HG03571 (cell line): Measurements from ENCODE around the gene DHX38.
"Not testable (repeated sequence)": the region's sequence is repeated elsewhere in the genome, so short reads cannot be mapped to it uniquely, and the experiment has no call there.

ENCODE experiments used
- ATAC-seq: cut with Tn5 transposase; IDR thresholded peaks from one replicate; pipeline ENCODE4 v1.9.1; 2021; ENCODE audit not compliant: unreplicated experiment

Gene DHX38

GRCh38 chr16:72093448-72094265 is at the start of gene DHX38, which contains the start of gene TXNL4B:
TSS of gene DHX38 (plus strand) at chr16:72093847. CDS start at chr16:72096158, 2,311 bp downstream.
TSS of gene TXNL4B (minus strand) at chr16:72093620. CDS start at chr16:72090749, 2,871 bp downstream.
- peak; percentile 99 for ATAC-seq

- ATAC-seq, result no peak
These were observed 49.4 kb upstream of the DHX38 start for GRCh38 chr16:72044296-72044695.

- ATAC-seq, result no peak
These were observed 48.8 kb upstream of the DHX38 start for GRCh38 chr16:72044825-72045359.

- no peak for ATAC-seq
These were observed 44.5 kb upstream of the DHX38 start for GRCh38 chr16:72049110-72049509.

GRCh38 chr16:72050769-72051464 is 42.7 kb upstream of the DHX38 start:
- ATAC-seq, result no peak

GRCh38 chr16:72051818-72052217 is 41.8 kb upstream of the DHX38 start:
- no peak for ATAC-seq

GRCh38 chr16:72054254-72054847 is 39.3 kb upstream of the DHX38 start, which contains the start of gene HP:
TSS of gene HP (plus strand) at chr16:72054505. CDS start at chr16:72054653, 148 bp downstream.
- not testable (repeated sequence) for ATAC-seq

GRCh38 chr16:72055911-72056310 is 37.7 kb upstream of the DHX38 start:
- ATAC-seq, result no peak

GRCh38 chr16:72057313-72057712 is 36.3 kb upstream of the DHX38 start:
- not testable (repeated sequence) for ATAC-seq

GRCh38 chr16:72059060-72059459 is 34.6 kb upstream of the DHX38 start:
- ATAC-seq, result not testable (repeated sequence)

- ATAC-seq, result no peak
These were observed 33.2 kb upstream of the DHX38 start for GRCh38 chr16:72060405-72060804.

- ATAC-seq, result no peak
These were observed 32.1 kb upstream of the DHX38 start for GRCh38 chr16:72061564-72061963.

- ATAC-seq, result no peak
These were observed 29.2 kb upstream of the DHX38 start for GRCh38 chr16:72064361-72064894.

- ATAC-seq, result no peak
These were observed 26.9 kb upstream of the DHX38 start for GRCh38 chr16:72066747-72067146.

GRCh38 chr16:72068930-72069329 is 24.7 kb upstream of the DHX38 start:
- no peak for ATAC-seq

- ATAC-seq, result no peak
These were observed 20.9 kb upstream of the DHX38 start for GRCh38 chr16:72072514-72073342.

GRCh38 chr16:72073560-72074230 is 20.0 kb upstream of the DHX38 start:
- ATAC-seq, result no peak

- not testable (repeated sequence) for ATAC-seq
These were observed 18.6 kb upstream of the DHX38 start for GRCh38 chr16:72075067-72075466.

GRCh38 chr16:72076991-72077706 is 16.5 kb upstream of the DHX38 start:
- not testable (repeated sequence) for ATAC-seq
